GM18870 (cell line): ENCODE results near the gene SNAPC4.

Source experiments
- ATAC-seq: cut with Tn5 transposase; IDR thresholded peaks from one replicate; pipeline ENCODE4 v1.9.1; 2021; ENCODE audit warnings: moderate library complexity; ENCODE audit not compliant: unreplicated experiment

Gene SNAPC4

DNA sequence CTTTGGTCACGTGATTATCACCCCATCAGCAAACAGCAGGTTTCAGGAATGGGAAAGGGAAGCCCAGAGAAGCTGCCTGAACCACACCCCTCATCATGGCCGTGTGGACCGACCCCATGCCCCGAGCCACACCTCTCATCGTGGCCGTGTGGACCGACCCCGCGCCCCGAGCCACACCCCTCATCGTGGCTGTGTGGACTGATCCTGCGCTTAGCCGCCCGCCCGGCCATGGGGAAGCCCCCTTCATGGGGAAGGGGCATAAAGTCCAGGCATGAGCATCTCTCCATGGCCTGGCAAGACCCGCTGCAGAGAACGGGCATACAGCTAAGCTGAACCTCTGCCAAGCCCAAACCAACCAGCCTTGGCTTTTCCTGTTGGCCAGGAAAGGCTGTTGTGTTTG, 6.4 kb downstream of the SNAPC4 start:
- ATAC-seq = no peak

DNA sequence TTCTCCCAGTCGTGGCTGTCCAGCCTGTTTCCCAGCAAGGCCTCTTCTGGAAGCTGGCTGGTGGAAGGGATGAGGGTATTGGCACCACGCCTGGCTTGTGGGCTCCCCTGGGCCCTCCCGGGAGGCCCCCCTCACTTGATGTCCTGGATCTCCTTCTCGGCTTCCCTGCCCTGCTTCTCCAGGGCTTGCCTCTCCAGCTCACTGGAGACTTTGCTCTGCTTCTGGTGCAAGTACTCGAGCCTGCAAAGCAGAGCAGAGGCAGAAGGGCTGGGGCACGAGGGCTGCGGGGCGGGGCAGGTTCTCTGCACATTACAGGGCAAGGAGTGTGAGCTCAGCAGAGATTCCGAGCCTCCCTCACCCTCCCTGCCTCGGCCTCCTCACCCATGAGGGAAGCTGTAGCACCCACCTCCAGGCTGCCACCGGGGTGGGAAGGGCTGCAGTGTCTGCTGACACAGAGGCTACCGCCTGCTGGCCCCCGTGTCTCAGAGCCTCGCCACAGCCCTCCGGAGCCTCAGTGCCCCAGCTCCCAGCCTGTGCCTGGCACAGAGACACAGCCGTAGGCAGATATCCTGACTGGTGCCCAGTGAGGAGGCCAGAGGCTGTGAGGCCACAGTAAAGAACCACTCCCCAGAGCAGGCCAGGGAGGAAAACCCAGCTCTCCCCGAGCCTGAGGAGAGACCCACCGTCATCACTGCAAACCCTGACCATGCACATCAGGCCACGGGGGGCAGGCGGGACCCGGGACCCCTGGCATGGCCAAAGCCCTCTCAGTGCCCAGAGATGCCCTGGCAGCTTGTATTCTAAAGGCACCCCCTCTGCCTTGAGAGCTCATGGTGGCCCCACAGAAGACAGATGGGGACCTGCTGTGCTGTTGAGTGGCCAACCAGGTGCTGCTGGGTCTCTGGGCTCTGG, 7.2 kb downstream of the SNAPC4 start:
- ATAC-seq = no peak

DNA sequence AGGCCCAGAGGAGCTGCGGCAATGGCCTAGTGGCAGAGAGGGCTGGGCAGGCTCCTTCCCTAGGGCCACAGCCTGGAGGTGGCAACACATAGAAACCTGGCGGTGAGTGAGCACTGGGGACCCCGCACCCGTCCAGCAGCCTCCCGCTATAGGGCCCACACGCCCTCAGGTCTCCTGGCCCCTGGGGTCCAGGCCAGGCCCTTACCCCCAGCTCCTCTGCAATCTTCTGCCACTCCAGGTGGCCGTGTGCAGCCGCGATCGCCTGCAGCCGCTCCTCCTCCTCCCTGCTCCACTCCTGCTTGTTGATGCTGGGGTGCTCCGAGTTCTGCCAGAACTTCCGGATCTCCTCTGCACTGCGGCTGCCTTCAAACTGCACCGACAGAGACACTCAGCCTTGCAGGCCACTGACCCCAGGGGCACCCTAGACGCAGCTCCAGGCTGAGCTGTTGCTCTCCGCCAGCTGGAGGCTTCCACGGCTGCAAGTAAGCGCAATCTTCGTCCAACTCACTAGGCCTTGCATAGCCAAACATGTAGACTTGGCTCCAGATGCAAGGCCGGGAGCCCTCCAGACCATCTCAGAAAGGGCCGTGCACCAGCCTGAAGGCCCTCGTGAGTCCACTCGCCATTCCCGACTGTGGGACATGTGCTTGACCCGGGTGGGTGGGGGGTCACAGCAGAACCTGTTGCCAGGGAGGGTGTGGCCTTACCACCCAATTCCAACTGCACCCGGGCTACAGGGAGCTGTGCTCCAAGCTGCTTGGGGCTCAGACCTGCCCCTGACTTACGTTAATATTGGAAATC, 8.0 kb downstream of the SNAPC4 start:
- ATAC-seq = no peak

DNA sequence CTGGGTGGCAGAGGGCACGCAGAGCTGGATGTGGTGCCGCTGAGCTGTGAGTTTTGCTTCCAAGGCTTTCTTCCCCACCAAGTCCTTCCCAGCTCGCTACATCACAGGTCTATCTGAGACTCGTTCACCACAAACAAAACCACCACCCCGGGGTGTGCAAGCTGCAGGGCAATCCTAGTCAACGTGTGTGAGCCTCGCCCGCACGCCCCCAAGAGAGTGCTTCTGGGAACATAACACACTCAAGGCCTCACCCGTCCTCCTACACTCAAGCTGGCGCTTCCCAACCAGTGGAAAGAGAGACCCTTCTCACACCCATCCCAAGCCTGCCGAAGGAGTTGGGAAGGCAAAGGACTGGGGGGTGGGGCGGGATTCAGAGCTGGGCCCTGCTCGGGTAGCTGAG, 10.6 kb downstream of the SNAPC4 start:
- no peak for ATAC-seq

DNA sequence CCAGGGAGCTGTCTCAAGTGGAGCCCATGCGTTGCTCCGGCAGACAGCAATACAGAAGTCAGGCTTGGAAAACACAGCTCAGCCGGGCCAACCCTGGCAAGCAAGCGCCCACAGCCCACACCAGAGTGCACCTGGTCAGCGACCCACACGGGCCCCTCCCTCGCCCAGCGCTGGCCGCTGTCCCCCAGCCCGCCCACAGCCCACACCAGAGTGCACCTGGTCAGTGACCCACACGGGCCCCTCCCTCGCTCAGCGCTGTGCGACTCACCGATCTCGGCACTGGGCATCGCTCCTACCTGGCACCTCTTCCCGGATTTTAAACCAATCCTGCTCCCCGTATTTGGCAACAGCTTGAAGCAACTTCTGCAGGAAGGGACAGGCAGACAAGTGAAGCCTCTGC, 12.8 kb downstream of the SNAPC4 start:
- no peak for ATAC-seq

DNA sequence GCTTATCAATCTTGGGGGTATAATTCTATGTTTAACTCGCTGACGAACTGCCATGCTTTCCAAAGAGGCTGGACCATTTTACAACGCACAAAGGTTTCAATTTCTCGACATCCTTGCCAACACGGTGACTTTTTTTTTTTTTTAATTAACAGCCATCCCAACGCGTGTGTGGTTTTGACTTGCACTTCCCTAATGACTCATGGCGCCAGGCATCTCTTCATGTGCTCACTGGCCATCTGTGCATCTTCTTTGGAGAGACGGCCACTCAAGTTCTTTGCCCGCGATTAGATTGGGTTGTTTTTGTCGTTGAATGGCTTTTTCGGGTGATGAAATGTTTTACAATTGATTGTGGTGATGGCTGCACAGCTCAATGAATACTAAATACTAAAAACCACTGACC, 14.0 kb downstream of the SNAPC4 start:
- no peak for ATAC-seq

DNA sequence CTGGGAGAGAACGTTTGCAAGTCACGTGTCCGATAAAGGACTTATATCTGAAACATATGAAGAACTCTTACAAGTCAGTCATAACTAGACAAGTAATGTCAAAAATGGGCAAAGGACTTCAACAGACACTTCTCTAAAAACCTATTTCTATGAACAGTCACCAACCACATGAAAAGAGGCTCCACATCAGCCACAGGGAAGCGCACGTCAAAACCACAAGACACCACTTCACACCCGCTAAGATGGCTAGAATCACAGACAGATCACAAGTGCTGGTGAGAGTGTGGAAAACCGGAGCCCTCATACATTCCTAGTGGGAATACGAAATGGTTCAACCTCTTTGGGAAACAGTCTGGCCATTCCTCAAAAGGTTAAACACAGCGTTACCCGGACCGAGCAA, 15.0 kb downstream of the SNAPC4 start:
- no peak for ATAC-seq

DNA sequence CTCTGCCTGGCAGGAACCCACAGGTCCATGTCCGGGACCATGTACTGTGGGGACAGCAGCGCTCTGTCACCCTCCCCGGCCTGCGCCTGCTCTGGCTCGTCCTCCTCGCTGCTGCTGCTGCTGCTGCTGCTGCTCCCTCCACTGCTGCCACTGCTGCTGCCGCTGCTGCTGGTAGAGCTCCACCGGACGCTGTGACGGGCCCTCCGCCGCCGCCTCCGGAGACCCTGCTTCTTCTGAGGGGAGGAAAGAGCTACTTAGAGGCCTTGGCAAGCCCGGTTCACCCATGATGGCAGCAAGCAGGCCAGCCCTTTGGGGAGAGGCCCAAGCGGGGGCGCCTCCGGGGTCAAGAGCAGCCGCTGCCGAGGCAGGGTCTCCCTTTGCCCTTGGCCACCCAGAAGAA, 16.5 kb downstream of the SNAPC4 start:
- ATAC-seq = no peak

DNA sequence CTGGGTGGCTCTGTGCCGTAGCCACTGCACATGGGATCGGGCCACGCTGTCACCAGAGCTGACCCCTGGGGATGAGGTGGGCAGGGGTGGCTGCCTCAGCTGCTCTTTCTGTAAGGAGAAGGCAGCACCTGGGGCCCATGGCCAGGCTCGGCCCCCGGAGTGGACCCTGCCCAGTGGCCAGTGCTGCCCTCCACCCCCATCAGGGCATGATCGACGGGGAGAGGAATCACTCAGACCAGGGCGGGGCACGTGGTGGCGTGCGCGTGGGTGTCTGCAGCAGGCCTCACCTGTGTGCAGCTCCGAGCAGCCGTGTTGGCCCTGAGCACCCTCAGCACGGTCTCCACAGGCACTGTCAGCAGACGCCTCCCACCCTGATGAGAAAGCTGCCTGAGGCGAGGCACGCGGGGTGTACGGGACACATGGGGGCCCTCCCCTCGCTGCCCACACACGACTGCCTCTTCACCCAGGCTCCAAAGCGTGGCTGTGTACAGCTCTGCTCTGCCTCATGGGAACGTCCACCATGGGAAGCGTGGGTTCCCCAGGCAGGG, 17.9 kb downstream of the SNAPC4 start:
- ATAC-seq = no peak

DNA sequence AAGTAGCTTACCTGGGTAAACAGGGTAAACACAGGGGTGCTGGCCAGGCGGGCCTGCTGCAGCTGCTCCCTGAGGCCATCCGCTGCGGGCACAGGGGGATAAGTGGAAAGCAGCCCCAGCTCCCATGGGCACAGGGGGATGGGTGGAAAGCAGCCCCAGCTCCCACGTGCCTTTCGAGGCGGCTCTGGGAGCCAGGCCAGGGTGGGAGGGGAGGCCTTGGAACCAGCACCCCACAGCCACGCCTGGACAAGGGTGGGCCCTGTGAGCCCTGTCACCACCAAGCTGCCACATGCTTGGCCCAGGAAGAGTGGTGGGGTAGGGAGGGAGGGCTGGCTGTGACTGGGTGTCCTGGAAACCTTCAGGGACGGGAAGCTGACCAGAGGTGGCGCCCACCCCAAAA, 18.7 kb downstream of the SNAPC4 start:
- no peak for ATAC-seq

DNA sequence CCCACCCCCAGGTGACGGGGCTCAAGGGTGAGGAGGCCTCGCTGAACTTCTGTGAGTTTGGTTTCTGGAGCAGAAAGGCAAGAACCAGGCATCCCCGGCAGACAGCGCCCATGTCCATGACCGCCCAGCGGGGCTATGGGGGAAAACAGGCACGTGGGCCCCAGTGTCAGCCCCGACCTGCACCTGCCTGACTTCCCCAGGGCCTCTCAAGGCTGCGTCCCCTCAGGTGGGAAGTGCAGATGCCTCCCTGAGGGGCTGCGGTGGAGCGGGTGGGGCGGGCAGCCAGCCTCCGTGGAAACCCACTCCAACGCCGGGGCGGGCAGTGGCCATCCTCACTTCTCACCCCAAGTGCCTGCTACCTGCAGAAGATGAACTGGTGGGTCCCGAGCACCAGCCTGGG, 19.6 kb downstream of the SNAPC4 start:
- no peak for ATAC-seq

DNA sequence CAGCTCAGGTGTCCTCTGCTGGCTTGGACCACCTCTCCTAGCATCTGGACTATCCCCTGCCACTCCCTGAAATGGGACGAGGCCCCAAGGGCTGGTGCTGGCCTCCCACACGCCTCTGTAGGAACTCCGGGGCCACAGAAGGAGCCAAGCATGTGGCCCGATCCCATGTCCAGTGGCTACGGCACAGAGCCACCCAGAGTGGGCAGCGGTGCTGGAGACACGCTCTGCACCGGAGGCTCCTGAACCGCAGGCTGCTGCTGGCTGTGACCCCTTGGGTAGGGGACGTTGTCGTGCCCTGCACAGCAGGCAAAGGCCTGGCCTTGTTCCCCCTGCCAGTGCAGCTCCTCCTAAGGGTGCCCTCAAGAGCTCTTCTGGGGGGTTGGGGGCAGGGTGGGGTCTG, 20.1 kb downstream of the SNAPC4 start:
- ATAC-seq = no peak

DNA sequence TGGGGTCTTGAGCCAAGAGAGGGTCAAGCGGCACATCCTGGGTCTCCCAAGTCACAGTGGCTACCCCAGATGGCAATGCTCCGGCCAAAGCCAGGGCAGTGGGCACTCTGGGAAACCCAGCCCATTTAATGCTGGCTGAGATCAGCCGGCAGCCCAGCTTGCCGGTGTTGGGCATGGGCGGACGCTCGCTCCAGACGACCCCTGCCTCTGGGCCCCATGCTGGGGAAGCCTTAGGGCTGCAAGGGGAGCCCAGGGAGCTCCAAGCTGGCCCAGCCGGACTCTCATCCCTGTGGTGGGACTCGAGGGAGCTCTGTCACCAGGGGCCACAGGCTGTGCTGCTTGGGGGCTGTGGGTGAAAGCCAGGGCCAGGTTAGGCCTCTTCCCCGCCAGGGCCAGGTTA, 20.6 kb downstream of the SNAPC4 start:
- no peak for ATAC-seq

DNA sequence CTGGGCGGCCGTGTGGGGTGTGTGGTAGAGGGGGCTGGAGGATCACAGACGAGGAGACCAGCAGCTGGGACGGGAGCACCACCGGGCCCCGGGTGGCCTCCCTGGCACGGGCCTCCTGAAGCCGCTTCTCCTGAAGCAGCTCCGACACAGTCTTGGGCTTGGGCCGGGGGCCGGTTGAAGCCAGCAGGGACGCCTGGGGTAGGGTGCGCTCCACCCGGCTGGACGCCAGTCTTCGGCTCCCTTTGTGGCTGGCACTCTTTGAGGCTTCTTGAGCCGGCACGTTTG, 21.0 kb downstream of the SNAPC4 start:
- ATAC-seq = no peak

DNA sequence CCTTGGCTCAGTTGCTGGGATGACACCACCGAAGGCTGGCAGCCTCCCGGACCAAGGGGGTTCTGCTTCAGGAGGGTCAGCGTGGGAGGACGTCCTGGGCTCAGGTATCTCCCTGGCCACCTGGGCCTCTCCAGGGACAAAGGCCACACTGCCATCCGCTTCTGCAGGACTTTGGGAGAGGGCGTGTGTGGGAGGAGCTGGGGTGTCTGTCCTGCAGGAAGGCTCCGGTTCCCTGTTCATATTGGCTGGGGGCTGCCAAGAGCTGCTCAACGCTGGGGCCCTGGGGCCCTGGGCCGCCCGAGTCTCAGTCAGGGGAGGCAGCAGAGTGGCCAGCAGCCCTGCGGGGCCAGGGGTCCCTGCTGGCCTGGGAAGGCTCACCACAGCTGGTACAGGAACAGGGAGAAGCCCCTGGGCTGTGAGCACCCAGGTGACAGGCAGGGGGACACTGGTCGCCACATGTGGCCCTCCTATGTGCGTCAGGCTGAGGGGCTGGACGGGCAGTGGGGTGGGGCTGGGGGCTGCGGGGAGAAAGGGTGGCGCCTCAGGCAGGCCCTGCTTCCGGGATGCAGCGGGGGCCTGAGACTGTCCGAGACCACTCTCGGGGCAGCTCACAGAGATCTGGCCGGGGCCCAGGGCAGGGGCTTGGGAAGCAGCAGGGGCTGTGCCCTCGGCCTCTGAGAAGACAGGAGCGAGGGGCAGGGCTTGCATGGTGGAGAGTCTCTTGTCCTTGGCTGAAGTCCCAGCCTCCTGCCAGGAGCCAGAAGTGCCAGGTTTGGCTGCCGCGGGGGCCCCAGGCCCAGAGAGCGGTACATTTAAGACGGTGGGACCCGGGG, 21.6 kb downstream of the SNAPC4 start:
- ATAC-seq = no peak

DNA sequence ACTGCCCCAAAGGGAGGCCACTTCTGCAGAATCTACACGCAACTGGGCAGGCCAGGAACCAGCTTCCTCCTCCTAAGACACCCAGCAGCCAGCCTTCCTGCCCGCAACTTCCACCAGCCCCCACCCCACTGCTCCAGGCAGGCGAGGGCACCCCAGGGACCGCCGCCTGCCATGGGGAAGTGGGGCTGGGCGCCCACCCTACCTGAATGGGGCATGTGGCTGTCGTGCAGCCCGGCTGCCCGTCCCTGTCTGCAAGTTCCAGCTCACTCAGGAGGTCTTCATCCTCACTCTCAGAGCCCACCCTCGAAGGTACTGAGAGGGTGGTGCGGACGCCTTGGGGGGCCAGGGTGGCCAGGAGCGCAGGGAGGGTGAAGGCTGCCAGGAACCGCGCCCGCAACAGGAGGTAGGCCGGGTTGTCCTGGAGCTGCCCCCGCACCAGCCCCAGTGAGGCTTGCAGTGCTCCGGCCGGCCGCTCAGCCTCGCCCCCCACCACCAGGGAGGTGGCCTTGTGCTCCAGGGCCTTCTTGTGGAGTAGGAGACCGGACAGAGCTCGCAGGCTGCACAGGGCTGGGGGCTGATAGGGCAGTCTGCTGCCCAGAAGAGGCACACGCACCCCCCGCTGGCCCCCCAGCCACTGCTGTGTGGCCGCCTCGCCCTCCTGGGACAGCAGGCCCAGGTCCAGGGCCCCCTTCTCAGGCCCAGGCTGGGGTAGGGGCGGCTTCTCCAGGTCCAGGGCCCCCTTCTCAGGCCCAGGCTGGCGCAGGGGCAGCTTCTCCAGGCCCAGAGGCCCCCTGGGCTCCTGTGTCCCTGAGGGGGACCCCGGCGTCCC, 22.4 kb downstream of the SNAPC4 start:
- ATAC-seq = no peak

DNA sequence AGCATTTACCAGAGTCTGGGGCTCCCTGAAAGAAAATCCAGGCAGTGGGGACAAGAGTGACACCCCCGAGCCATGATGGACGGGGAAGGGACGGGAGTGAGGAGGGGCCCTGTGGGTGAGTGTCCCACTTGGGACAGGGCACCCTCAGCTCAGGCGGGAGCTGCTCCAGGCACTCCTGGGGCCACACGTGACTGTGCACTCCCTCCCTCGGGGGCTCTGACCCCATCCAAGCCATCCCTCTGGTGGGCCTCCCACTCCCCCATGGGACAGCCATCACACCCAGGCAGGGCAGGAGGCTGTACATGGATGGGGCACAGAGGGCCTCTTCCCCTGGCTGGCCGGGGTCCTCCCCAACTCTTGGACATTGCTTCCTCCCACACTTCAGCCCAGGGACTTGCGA, 23.5 kb downstream of the SNAPC4 start:
- ATAC-seq = no peak

DNA sequence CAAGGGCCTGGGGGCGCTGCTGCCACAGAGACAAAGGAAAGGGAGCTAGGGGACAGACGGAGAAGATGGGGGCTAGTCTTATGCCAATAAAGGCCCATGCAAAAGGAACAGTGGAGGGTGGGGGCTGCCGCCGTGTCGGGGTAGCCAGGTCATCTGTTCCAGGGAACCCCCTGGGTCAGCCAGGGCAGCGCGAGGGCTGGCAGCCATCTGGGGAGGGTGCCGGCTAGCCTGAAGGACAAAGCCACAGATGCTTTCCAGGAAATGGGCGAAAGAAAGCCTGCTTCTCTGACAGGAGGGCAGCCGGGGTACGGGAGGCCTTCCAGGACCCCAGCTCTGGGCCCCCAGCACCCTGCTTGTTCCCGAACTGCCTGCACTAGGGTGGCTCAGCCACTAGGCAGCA, 24.9 kb downstream of the SNAPC4 start:
- ATAC-seq = no peak

DNA sequence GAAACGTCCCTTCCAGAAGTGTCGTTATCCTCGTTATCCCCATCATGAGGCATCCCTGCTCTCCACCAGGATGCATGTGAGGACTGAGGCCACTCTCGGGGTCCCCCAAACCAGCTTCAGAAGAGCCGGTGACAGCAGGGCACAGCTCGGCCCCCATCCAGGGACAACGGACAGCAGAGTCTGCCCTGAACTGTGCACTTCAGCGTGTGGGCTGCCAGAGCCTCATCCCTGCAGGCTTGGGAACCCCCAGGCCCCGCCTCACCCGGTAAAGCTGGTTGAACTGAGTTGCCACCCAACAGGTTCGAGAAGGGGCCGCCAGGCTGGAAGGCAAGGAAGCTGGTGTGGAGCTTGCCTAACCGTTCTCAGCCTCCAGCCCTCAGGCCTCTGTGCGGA, 25.8 kb downstream of the SNAPC4 start:
- ATAC-seq = no peak
